SK-N-SH (cell line): Measurements from ENCODE around the gene TRIM44. TPM values are rescaled to one million over a fixed set of nuclear protein-coding genes. Genes with fewer than 3 reads are reported as not detected.

ENCODE experiments used
- CTCF ChIA-PET: fragments of 300-600, 350-600 bp; formaldehyde crosslinking; extraction: SDS; loops from one replicate; lab custom pipeline; 2021; lab: Yijun Ruan, JAX
- POLR2A ChIA-PET: fragments of 350-600 bp; sonication (Branson Sonifier 250); formaldehyde crosslinking; extraction: SDS; loops from one replicate; lab custom pipeline; 2020; ENCODE audit warnings: antibody characterized with exemption, inconsistent platforms; lab: Yijun Ruan, JAX
- DNase-seq: peaks from one replicate; pipeline ENCODE4 v3.0.0; 2012
- H2AFZ ChIP-seq: fragments of 200-600 bp; sonication (generic); 2 replicates; pipeline ENCODE4 v1.8.1; 2016; ENCODE audit warnings: antibody characterized with exemption, mild to moderate bottlenecking, low read depth
- H3F3A ChIP-seq: fragments of 200-600 bp; sonication (generic); replicated peaks from 2 replicates; pipeline ENCODE3; 2016; ENCODE audit warnings: antibody characterized with exemption, mild to moderate bottlenecking; ENCODE audit not compliant: insufficient read depth
- H3K27ac ChIP-seq, 2 experiments: fragments of 200-500 bp in 1 of 2; fragments of 200-600 bp in 1 of 2; sonication (Bioruptor generic) in 1 of 2; sonication (generic), shearing (Covaris generic) in 1 of 2; 2 replicates each; pipeline versions ENCODE4 v1.5.1 to v1.6.1; 2014 to 2016; ENCODE audit warnings: low read depth in 2 of 2, inconsistent platforms in 1 of 2, low read length in 1 of 2, mild to moderate bottlenecking in 1 of 2, mixed read lengths in 1 of 2
- H3K27me3 ChIP-seq: fragments of 200-600 bp; sonication (generic), shearing (Covaris generic); 2 replicates; pipeline ENCODE4 v1.6.1; 2016; ENCODE audit warnings: mixed run types; ENCODE audit not compliant: insufficient read depth
- H3K36me3 ChIP-seq, 2 experiments: fragments of 200-500 bp in 1 of 2; fragments of 200-600 bp in 1 of 2; sonication (Bioruptor generic) in 1 of 2; sonication (generic) in 1 of 2; replicated peaks in 1 of 2; 2 replicates each; pipeline versions ENCODE3 to v1.5.1; 2014 to 2016; ENCODE audit warnings: low read length in 1 of 2, mild to moderate bottlenecking in 1 of 2; ENCODE audit not compliant: insufficient read depth in 2 of 2, control insufficient read depth in 1 of 2
- H3K4me1 ChIP-seq, 2 experiments: fragments of 200-500 bp in 1 of 2; fragments of 200-600 bp in 1 of 2; sonication (Bioruptor generic) in 1 of 2; sonication (generic), shearing (Covaris generic) in 1 of 2; 2 replicates each; pipeline versions ENCODE4 v1.5.1 to v1.6.1; 2014 to 2016; ENCODE audit warnings: low read depth in 1 of 2, low read length in 1 of 2, mixed run types in 1 of 2; ENCODE audit not compliant: insufficient read depth in 2 of 2, control insufficient read depth in 1 of 2
- H3K4me2 ChIP-seq: fragments of 200-600 bp; sonication (generic), shearing (Covaris generic); 2 replicates; pipeline ENCODE4 v1.6.1; 2017; ENCODE audit warnings: mixed run types
- H3K4me3 ChIP-seq, 2 experiments: fragments of 200-500 bp in 1 of 2; fragments of 200-600 bp in 1 of 2; sonication (Bioruptor generic) in 1 of 2; sonication (generic), shearing (Covaris generic) in 1 of 2; 2 replicates each; pipeline versions ENCODE4 v1.5.1 to v1.8.1; 2014 to 2016; ENCODE audit warnings: low read depth in 2 of 2, inconsistent platforms in 1 of 2, low read length in 1 of 2, mild to moderate bottlenecking in 1 of 2, mixed read lengths in 1 of 2, moderate library complexity in 1 of 2
- H3K79me2 ChIP-seq: fragments of 200-600 bp; sonication (generic); 2 replicates; pipeline ENCODE4 v1.8.1; 2017; ENCODE audit warnings: mild to moderate bottlenecking; ENCODE audit not compliant: insufficient read depth
- H3K9ac ChIP-seq: fragments of 200-600 bp; sonication (generic); 2 replicates; pipeline ENCODE4 v1.6.1; 2017; ENCODE audit warnings: mixed run types
- H3K9me2 ChIP-seq: fragments of 200-600 bp; sonication (generic); 2 replicates; pipeline ENCODE4 v1.6.1; 2017; ENCODE audit warnings: mixed run types
- H3K9me3 ChIP-seq: fragments of 200-600 bp; sonication (generic); 2 replicates; pipeline ENCODE4 v1.6.1; 2017; ENCODE audit warnings: mixed run types, mild to moderate bottlenecking, moderate library complexity
- H4K20me1 ChIP-seq: fragments of 200-600 bp; sonication (generic); 2 replicates; pipeline ENCODE4 v1.6.1; 2017; ENCODE audit warnings: mild to moderate bottlenecking, mixed run types; ENCODE audit not compliant: insufficient read depth
- CHD2 ChIP-seq: fragments of 150-350 bp; IDR thresholded peaks from 2 replicates; pipeline ENCODE4 v1.6.1; 2018; ENCODE audit warnings: low read length; ENCODE audit not compliant: partially characterized antibody
- CTCF ChIP-seq: fragments of 200-600 bp; sonication (generic); IDR thresholded peaks from 2 replicates; pipeline ENCODE4 v1.6.1; 2017; ENCODE audit warnings: antibody characterized with exemption, mild to moderate bottlenecking, moderate library complexity
- ELF1 ChIP-seq: IDR thresholded peaks from 2 replicates; pipeline ENCODE4 v1.4.0; 2012
- EZH2phosphoT487 ChIP-seq: fragments of 200-600 bp; sonication (generic); IDR thresholded peaks from 2 replicates; pipeline ENCODE4 v1.6.1; 2017; ENCODE audit warnings: low read depth, mixed run types, mild to moderate bottlenecking, antibody characterized with exemption, moderate library complexity, borderline replicate concordance
- FOSL2 ChIP-seq: IDR thresholded peaks from 2 replicates; pipeline ENCODE4 v1.4.0; 2012; ENCODE audit warnings: low read depth, mild to moderate bottlenecking, moderate library complexity, borderline replicate concordance
- JUND ChIP-seq: IDR thresholded peaks from 2 replicates; pipeline ENCODE4 v1.4.0; 2012
- MAX ChIP-seq: IDR thresholded peaks from 2 replicates; pipeline ENCODE4 v1.4.0; 2012; ENCODE audit warnings: low read depth
- MEF2A ChIP-seq: IDR thresholded peaks from 2 replicates; pipeline ENCODE4 v1.4.0; 2012; ENCODE audit warnings: low read depth, borderline replicate concordance
- MXI1 ChIP-seq: IDR thresholded peaks from 2 replicates; pipeline ENCODE4 v1.6.1; 2012; ENCODE audit warnings: mild to moderate bottlenecking, low read depth, low read length, improper control_type of control experiment
- NRF1 ChIP-seq: IDR thresholded peaks from 2 replicates; pipeline ENCODE4 v1.6.1; 2012; ENCODE audit warnings: low read depth, mild to moderate bottlenecking, low read length
- PBX3 ChIP-seq: IDR thresholded peaks from 2 replicates; pipeline ENCODE4; 2012
- POLR2AphosphoS5 ChIP-seq: IDR thresholded peaks from 2 replicates; pipeline ENCODE4 v1.6.1; 2012; ENCODE audit warnings: low read depth, low read length
- RAD21 ChIP-seq: IDR thresholded peaks from 2 replicates; pipeline ENCODE4 v1.6.1; 2012; ENCODE audit warnings: mild to moderate bottlenecking, low read length
- REST ChIP-seq: IDR thresholded peaks from 2 replicates; pipeline ENCODE4 v1.6.1; 2012; ENCODE audit warnings: mild to moderate bottlenecking, low read depth, low read length, moderate library complexity
- RXRA ChIP-seq: IDR thresholded peaks from 2 replicates; pipeline ENCODE4 v1.4.0; 2012; ENCODE audit warnings: low read depth, mild to moderate bottlenecking, borderline replicate concordance
- SIN3A ChIP-seq: IDR thresholded peaks from 2 replicates; pipeline ENCODE4 v1.6.1; 2012; ENCODE audit warnings: low read depth, mild to moderate bottlenecking, low read length, moderate library complexity, borderline replicate concordance
- SMC3 ChIP-seq: IDR thresholded peaks from 2 replicates; pipeline ENCODE4 v1.6.1; 2012; ENCODE audit warnings: low read depth, low read length, improper control_type of control experiment
- TAF1 ChIP-seq: IDR thresholded peaks from 2 replicates; pipeline ENCODE4 v1.6.1; 2012; ENCODE audit warnings: low read depth, mild to moderate bottlenecking, low read length, moderate library complexity, borderline replicate concordance
- USF2 ChIP-seq: fragments of 150-350 bp; IDR thresholded peaks from 2 replicates; pipeline ENCODE4 v1.6.1; 2017; ENCODE audit warnings: antibody characterized with exemption, low read length, low read depth, borderline replicate concordance
- WGBS: methylation state at CpG from one replicate; pipeline ENCODE4 v1.1.6; 2017; ENCODE audit warnings: low lambda C conversion rate; 5-methylcytosine and 5-hydroxymethylcytosine counted together
- polyA plus RNA-seq, 3 experiments: library from polyadenylated mRNA; depleted of rRNA; stranded (reverse); fragments of >200 nt; gene quantifications; 2 replicates each; pipeline ENCODE4 v1.2.3, GENCODE V29; 2012

The TRIM44 gene
- polyA plus RNA-seq, 1 of the 3 experiments (the other 2 are of a cell fraction), result 34.1 TPM

- CTCF ChIA-PET, result interaction anchor here (1.6 kb wide), 1 partner anchor 10 kb away, joined by 4 read pairs; no protein-coding TSS in a partner anchor
- H3F3A ChIP-seq, result peaks cover 7% of the 10 kb centered on the region
These were observed 109.1 kb downstream of the TRIM44 start for GRCh38 chr11:35771722-35772121.

More at GRCh38 chr11:35771722-35772121, 109.1 kb downstream of the TRIM44 start:
- Histone ChIP-seq H3K27ac (no peak overlapping the region), H3K9me2 (no peaks in the 10 kb centered on the region), H3K4me2 (no peak overlapping the region), H3K9me3 (no peaks in the 10 kb centered on the region), H3K4me1 (no peaks in the 10 kb centered on the region), H3K4me3 (no peak overlapping the region), H4K20me1 (0 out of 2 replicates have a peak, but pooled peaks cover 4% of the 10 kb centered on the region), H3K36me3 (no peaks in the 10 kb centered on the region), H3K79me2 (peaks cover 76% of the 10 kb centered on the region), H3K27me3 (no peaks in the 10 kb centered on the region), H3K9ac (no peak overlapping the region), H2AFZ (no peak overlapping the region)
- no peak for DNase-seq
- WGBS, result 99% methylated on average over 5 of the region's 5 CpGs
- POLR2A ChIA-PET, result no interaction called here
- no peak for TF ChIP-seq TAF1
- TF ChIP-seq PBX3, result no peak
- no peak for TF ChIP-seq REST
- no peak for TF ChIP-seq POLR2AphosphoS5
- TF ChIP-seq SIN3A, result no peak
- no peak for TF ChIP-seq SMC3
- TF ChIP-seq RXRA, result no peak
- no peak for TF ChIP-seq MXI1
- TF ChIP-seq CTCF, result no peak
- TF ChIP-seq MAX, result no peak
- no peak for TF ChIP-seq RAD21
- TF ChIP-seq NRF1, result no peak
- no peak for TF ChIP-seq FOSL2
- TF ChIP-seq USF2, result no peak
- TF ChIP-seq CHD2, result no peak
- TF ChIP-seq MEF2A, result no peak
- no peak for TF ChIP-seq EZH2phosphoT487
- no peak for TF ChIP-seq JUND
- TF ChIP-seq ELF1, result no peak
